GM19351 (cell line): ENCODE results near the gene DCLK2.
"Not testable (repeated sequence)": the region's sequence is repeated elsewhere in the genome, so short reads cannot be mapped to it uniquely, and the experiment has no call there.

ENCODE experiments used
- ATAC-seq: cut with Tn5 transposase; IDR thresholded peaks from one replicate; pipeline ENCODE4 v1.9.1; 2021; ENCODE audit warnings: mild to moderate bottlenecking, moderate library complexity; ENCODE audit not compliant: unreplicated experiment

DCLK2 gene

DNA sequence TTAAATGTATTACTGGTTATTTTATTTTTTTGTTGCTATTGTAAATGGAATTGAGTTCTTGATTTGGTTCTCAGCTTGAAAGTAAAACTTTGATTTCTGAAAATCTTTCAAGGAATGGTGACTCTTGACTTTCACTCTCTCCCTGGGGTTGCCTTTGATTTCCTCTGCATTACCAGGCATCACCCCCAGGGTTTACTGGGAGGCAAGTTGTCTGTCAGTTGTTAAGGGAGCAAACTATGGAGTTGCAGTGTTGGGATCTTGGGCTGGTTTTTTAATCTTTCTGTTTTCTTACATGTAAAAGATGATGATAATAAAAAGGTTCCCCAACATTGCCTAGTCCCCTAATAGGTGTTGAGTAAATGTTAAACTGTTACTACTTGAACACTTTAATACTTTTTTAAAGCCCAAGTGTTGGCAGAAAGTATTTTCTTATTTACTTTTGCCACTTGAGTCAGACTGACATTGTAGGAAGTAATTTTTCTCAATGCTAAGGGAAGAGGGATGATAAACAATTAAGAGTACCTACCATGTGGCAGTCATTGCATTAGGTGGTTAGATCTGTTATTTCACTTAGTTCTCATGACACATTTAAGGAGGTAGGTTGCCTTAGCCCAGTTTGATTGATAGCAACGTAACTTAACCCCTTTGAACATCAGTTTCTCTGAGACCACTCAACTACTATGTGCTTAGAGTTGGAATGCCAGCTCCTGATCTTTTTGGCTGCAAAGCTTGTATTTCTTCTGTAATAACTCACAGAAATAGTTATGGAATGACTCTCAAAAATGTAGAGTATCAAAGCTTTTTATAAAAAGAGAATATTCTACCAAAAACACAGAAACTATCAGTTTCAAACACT is 67.1 kb downstream of the DCLK2 start:
- ATAC-seq, result no peak

DNA sequence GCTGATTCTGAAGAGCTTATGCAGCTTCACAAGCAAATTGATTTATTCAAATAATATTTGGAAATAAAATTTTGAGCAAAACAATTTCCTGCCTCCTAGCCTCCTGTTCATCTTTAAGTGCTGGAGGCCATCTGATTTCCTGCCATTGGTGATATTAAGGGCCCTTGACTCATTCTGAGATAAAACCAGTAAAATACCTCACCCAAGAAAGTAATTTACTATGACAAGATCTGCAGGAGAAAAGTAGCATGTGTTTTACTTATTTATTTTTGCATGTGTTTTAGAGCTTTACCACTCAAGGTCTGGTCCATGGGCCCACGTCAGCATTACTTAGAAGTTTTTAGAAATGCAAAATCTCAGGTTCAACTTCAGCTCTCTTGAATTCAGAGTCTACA is 67.7 kb downstream of the DCLK2 start:
- no peak for ATAC-seq

DNA sequence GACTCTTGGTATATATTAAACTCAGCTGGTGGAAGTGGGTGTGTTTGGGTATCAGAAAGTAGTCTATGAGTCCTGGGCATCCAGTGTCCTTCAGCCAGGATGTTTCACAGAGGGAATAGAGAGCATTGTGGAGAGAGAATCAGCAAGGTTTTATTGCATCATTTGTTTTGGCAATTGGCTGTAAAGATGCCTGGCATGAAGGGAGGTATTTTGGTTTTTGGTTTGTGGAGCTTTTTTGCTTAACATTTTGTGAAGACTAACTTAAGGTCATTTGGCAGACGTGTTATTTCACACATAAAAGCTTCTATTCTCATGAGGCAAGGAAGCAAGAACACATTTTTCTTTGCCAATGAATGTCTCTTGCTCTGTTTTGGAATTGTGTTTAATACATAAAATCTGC is 71.1 kb downstream of the DCLK2 start:
- ATAC-seq, result no peak

DNA sequence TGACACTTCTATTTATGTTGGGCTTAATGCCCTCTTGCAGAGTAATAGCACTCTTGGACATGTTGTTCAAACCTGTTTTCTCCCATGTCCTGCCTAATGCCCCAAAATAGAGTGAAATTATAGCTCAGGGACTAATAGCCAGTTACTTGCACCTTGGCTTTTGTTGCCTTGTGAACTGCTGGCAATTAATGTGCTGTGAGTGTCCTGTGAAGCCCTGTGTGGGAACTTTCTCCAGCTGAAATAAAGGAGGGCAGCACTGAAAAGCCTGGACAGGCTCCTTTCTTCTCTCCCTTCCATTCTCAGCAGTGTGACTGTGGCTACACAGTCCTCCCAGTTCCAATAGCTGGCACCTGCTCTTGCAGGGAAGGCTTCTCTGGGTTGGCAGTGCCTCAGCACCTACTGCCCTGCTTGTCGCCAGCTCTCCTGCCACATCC is 72.4 kb downstream of the DCLK2 start:
- ATAC-seq, result no peak

DNA sequence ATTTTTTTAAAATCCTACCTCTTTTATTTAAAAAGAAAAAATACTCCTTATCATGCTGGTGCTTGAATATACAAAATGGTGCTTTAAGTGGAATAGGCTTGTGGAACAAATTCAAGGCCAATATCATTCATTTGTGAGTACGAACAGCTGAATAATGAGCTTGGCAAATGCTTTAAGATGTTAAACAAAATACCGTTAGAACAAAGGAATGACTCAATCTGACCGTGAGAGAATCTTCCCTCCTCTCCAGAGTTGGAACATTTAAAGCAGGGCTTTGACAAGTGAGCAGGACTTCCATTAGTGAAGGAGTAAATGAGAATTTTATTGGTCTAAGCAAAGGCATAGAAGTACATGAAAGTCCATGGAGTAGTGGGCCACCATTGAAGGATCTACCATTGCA is 74.5 kb downstream of the DCLK2 start:
- ATAC-seq, result no peak

DNA sequence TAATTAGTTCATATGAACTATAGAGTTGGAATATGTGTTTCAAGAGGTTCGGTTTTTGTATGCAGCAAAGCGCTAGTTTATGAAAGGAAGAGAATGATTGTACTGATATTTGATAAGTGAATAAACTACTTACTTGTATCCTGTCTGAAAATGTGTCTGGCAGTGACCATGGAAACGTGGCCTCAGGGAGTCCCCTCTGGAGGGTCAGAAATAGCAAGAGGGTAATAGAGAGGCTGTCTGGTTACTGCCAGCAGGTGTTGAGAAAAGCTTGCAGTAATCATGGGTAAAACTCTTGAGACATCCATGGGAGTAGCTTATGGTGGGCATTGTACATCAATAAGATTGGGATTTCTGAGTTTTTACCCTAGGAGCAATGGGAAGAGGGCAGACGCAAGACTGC is 77.1 kb downstream of the DCLK2 start:
- ATAC-seq, result no peak

DNA sequence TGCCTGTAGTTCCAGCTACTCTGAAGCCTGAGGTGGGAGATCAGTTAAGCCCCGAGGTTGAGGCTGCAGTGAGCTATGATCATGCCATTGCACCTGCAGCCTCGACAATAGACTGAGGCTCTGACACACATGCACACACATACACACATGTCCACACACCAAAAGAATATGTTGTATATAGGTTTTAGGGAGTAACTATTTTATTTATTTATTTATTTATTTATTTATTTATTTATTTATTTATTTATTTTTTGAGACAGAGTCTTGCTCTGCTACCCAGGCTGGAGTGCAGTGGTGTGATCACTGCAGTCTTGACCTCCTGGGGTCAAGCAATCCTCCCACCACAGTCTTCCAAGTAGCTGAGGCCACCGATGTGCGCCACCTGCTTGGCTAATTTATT is 78.3 kb downstream of the DCLK2 start:
- no peak for ATAC-seq

DNA sequence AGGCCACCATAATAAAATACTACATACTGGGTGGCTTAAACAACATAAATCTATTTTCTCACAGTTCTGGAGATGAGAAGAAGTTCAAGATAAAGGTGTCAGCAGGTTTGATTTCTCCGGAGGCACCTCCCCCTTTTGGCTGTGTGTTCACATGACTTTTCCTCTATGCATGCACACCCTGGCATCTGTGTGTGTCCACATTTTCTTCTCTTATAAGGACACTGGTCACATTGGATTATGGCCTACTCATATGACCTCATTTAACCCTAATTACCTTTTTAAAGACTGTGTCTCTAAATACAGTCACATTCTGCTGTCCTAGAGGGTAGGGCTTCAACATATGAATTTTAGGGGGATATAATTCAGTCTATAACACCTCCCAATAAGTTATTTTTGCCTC is 79.8 kb downstream of the DCLK2 start:
- no peak for ATAC-seq

DNA sequence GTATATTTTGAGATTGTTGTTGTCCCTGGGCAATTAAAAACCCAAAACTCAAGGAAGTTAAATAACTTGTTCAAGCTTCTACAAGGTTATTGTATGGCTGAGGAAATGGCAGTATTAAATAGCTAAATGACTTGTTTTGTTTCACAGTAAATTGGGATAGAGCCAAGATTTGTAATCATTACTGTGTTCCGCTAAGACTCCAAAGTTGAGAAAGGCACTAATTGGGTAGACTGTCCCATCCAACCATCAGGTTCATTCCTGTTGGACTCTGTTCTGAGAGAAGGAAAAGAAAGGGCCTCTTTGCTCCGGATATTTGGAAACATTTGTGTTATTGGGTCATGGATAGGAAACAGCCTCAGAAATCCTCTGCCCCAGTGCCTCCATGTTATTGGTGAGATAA is 82.2 kb downstream of the DCLK2 start:
- no peak for ATAC-seq

DNA sequence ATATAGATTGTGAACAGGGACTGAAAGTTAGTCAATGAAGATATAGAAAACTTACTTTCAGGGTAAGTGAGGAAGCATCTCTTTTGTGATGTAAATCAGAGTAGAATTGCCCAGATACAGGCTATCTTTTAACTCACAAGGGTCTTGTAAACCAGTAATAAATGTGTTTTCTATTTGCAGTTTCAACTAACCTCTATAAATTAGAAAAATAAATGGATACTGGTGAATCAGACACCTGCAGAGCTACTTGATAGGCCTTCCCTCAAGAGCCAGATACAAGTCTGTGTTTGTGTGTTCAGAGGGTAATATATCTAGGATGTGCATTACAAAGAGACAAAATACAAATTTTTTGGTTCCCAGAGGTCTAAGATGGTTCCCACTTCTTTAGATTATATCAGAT is 82.9 kb downstream of the DCLK2 start:
- no peak for ATAC-seq

DNA sequence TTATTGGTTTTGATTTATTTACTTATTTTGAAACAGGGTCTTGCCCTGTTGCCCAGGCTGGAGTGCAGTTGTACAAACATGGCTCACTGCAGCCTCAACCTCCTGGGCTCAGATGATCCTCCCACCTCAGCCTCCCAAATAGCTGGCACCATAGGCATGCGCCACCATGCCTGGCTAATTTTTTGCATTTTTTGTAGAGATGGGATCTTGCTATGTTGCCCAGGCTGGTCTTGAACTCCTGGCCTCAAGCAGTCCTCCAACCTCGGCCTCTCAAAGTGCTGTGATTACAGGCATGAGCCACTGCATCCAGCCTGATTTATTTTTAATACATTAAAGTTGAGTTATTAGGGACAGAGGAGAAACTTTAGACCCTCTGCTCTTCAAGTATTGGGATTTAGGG is 83.8 kb downstream of the DCLK2 start:
- ATAC-seq, result not testable (repeated sequence)

DNA sequence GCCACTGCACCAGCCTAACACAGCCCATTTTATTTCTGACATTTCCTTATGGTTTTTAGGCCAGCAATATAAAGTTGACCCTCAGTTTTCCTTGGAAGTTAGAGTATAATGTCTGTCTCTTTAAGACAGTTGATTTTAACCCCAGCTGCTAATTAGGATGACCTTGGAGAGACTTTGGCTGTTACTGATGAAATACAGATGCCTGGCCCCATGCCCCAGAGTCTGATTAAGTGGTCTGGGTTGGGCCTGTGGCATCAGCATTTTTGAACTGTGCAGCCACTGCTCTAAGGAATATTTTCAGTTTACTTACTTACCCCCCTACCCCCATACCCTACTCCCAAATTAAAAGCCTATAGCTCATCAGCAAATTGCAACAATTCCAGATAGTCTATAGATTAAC is 85.8 kb downstream of the DCLK2 start:
- no peak for ATAC-seq

DNA sequence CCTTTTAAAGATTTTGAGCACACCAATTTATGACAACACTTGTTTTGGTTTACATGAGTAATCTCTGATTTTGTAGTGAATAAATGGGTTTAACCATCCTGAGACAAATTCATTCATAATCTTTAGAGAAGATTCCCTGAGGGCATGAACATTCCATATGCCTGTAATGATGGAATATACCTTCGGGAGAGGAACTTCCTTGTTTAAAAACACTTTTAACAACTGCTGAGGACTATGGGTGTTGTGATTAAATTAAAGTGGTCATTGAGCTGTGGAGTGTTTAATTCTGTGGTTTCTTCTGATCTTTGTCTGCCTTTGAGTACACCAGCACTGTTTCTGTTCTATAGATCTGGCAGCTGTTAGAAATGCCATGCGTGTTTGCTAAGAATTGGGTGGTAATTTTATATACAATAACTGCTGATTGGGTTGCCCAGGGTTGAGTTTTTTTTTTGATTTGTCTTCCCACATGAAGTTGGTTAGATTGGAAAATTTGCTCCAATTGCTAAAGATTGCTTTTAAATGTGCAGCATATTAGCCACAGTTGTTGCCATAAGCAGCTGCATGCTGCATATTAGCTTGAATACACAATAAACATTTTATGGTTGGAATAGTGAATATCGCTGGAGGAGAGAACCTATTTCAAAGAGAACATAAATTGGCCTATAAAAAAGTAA is 86.8 kb downstream of the DCLK2 start:
- no peak for ATAC-seq

DNA sequence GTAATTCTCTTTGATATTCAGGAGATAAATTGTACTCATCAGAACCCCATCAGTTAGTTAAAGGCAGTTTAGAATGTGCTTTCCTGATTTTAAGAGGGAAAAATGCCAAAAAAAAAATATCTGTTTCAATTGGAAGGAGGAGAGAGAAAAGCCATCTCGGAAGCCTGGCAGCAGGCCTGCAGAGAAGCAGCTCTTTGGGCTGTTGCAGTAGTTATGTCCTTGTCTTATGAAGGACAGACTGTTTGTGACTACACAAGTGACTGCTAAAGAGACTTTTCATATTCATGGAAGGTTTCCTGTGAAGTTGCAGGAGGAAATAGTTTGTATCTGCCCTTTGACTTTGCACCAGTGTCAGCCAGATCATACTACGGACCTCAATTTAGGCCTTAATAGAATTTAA is 88.8 kb downstream of the DCLK2 start:
- ATAC-seq, result no peak

DNA sequence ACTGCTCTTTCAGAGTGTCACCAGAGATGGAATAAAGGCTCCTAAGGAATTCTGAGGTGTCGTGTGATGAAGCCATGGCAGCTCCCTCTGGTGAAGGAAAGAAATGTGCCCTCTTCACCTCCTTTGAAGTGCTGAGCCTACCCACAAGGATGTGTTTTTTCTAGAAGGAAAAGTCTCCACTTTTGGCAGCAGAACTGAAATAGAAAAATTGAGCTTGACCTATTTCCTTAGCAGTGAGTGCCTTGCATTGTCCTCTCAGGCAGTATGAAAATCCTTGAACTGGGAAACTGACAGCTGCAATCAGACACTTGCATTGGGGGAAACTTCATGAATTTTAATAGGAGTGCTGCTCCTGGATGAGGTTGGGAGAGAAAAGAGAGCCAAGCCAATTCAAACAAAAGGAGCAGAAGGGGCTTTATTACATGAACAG is 95.2 kb downstream of the DCLK2 start:
- no peak for ATAC-seq

DNA sequence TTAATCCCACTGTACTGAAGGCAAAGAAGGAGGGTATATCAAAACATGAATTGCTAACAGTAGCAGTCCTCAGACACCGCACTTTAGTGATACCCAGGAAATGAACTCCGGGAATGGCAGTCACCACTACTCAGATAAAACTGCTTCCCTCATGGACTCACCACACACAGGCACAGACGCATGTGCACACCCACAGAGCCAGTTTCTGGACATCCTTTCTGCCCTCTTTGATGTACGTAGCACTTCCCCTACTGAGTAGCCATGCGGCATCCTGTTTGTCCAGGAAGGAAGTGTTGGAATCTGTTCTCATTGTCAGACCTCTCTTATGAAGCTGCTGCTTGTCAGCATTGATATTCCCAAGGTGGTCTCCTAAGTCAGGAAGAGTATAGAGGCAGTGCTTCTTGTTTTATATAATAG is 95.7 kb downstream of the DCLK2 start:
- no peak for ATAC-seq

DNA sequence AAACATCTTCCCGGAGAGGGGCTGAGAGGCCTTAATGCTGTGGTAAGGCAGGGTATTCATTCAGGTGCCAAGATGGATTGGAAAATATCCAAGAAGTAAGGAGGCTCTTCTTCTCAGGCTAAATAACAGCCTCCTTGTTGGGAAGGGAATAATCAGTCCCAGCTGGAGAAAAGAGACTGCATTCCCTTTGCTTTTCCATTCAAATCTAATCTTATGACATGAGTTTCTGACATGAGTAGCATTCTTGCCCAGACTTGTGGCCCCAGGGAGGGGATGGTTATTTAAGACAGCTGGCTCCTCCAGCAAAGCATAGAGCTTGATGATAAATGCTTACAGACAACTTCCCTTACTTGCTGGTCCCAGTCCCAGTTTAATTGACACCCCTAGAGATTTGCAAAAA is 98.3 kb downstream of the DCLK2 start:
- no peak for ATAC-seq

DNA sequence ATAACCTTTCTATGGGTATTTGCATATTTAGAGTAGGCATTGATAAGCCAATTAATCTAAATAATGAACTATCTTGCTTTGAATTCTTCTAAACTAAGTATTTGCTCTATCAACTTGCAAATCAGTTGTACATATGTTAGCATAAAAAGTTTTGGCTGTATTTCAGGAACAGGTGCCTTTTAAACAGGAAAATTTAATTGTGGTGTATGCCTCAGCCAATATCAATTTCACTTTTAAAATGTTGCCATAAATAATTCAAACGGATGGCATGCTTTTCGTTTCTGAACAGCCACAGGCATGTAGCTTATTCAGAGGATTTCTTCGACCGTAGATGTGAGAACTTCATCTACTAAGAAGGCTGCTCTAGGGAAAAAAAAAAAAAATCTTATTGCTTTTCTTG is 99.9 kb downstream of the DCLK2 start:
- no peak for ATAC-seq

DNA sequence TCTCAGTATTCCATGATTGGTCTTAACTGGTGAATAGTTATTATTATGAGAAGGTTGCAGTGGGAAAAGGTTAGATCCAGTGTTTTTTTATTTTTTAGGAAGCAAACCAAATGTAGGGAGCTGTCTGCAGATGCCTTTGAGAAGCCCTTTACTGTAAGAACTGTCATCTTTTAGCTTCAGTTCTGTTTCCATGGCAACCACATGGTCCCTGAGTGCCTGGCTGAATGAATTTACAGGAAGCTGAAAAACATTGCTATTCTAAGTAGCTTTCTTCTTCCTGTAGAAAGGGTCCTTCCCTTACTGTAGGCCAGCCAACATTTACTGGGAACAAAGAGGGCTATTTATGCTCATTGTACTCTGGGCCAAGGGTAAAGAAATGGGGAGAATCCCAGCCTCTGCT is 103.3 kb downstream of the DCLK2 start:
- no peak for ATAC-seq

DNA sequence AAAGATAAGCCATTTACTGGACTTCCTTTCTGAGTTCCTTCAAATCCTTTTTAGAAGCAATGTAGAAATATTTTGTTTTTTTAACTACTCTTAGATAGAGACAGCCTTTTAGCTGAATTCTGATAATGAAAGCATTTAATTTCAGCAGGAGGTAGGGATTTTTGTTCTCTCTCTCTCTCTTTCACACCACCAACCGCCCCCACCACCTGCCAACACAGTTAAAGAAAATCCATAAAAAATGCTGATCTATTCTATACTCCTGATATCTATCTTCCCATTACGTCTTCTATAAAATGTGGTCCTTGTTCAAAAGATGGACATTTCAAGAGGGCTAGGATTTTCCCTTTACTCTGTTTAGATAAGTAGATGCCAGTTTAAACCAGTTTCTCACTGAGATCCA is 104.5 kb downstream of the DCLK2 start:
- no peak for ATAC-seq

DNA sequence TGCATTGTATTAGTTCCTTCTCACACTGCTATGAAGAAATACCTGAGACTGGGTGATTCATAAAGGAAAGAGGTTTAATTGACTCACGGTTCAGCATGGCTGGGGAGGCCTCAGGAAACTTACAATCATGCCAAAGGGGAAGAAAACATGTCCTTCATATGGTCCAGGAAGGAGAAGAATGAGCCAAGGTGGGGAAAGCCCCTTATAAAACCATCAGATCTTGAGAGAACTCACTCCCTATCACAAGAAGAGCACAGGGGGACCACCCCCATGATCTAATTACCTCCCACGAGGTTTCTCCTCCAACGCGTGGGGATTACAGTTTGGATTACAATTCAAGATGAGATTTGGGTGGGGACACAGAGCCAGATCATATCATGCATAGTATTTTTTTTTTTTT is 106.8 kb downstream of the DCLK2 start:
- ATAC-seq, result not testable (repeated sequence)

DNA sequence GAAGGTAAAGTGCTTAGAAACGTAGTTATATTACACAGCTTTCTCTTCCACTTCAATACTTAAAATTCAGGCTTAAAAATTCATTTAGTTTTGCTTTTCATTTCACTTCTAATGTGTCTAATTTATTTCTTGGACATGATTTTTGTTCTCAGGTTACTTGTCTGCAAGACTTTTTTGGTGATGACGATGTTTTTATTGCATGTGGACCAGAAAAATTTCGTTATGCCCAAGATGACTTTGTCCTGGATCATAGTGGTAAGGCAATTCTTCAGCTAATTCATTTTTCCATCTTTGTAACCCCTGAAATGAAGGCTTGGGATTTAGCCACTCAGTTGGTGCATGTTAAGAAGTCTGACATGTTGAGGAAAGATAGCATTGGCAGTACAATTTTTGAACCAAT is 114.7 kb downstream of the DCLK2 start:
- no peak for ATAC-seq
